ENCODE results near the gene TTR.

The TTR gene

GRCh38 chr18:31581498-31582197 is 10.0 kb upstream of the TTR start:
- no peak for DNase-seq

GRCh38 chr18:31583185-31583854 is 8.4 kb upstream of the TTR start:
- no peak for DNase-seq

- no peak for DNase-seq
These were observed 5.7 kb upstream of the TTR start for GRCh38 chr18:31585991-31586390.

- no peak for DNase-seq
These were observed 5.1 kb upstream of the TTR start for GRCh38 chr18:31586616-31587015.

GRCh38 chr18:31587529-31587928 is 4.1 kb upstream of the TTR start:
- no peak for DNase-seq

GRCh38 chr18:31590570-31590969 is 1.1 kb upstream of the TTR start:
- no peak for DNase-seq

- DNase-seq, result no peak
These were observed 564 bp upstream of the TTR start for GRCh38 chr18:31591113-31591512.

- DNase-seq, result no peak
These were observed 955 bp downstream of the TTR start for GRCh38 chr18:31592506-31593157.

- DNase-seq, result no peak
These were observed 3.6 kb downstream of the TTR start for GRCh38 chr18:31595121-31595771.

- DNase-seq, result no peak
These were observed 4.6 kb downstream of the TTR start for GRCh38 chr18:31596081-31596872.

GRCh38 chr18:31598021-31598805 is 6.5 kb downstream of the TTR start:
- DNase-seq, result no peak

GRCh38 chr18:31603315-31603714 is 11.6 kb downstream of the TTR start:
- no peak for DNase-seq

- DNase-seq, result no peak
These were observed 14.6 kb downstream of the TTR start for GRCh38 chr18:31606265-31606664.

- DNase-seq, result no peak
These were observed 15.7 kb downstream of the TTR start for GRCh38 chr18:31607384-31607783.

GRCh38 chr18:31609886-31610285 is 18.2 kb downstream of the TTR start:
- DNase-seq, result no peak

- DNase-seq, result no peak
These were observed 18.9 kb downstream of the TTR start for GRCh38 chr18:31610286-31611205.

- DNase-seq, result no peak
These were observed 19.8 kb downstream of the TTR start for GRCh38 chr18:31611511-31611910.

- no peak for DNase-seq
These were observed 20.4 kb downstream of the TTR start for GRCh38 chr18:31612124-31612523.

- DNase-seq, result no peak
These were observed 22.4 kb downstream of the TTR start for GRCh38 chr18:31614044-31614443.

GRCh38 chr18:31616586-31616985 is 24.9 kb downstream of the TTR start:
- no peak for DNase-seq
